Aorta (tissue), 5 donors: ENCODE measurements around the gene ZBED5. TPM values are rescaled to one million over a fixed set of nuclear protein-coding genes. Genes with fewer than 3 reads are reported as not detected.

Source experiments
- ATAC-seq: fragments of 200-7000 bp; cut with Tn5 transposase; one replicate; pipeline ENCODE4 v1.9.1; 2022; ENCODE audit warnings: moderate library complexity; ENCODE audit not compliant: low FRiP score
- DNase-seq, 2 donors: peaks; one replicate each; pipeline ENCODE4 v3.0.0-alpha.2; 2020
- H3K27ac ChIP-seq, 2 donors: one replicate each; pipeline ENCODE4 v1.5.1; 2013; ENCODE audit warnings: low read length in 2 of 2, mild to moderate bottlenecking in 2 of 2, moderate library complexity in 2 of 2, control low read depth in 1 of 2, inconsistent platforms in 1 of 2, low read depth in 1 of 2
- H3K27me3 ChIP-seq, 2 donors: one replicate each; pipeline ENCODE4 v1.6.1; 2013; ENCODE audit warnings: control low read depth in 1 of 2, low read length in 1 of 2, mild to moderate bottlenecking in 1 of 2, moderate library complexity in 1 of 2; ENCODE audit not compliant: insufficient read depth in 2 of 2, control insufficient read depth in 1 of 2
- H3K36me3 ChIP-seq, 2 donors: one replicate each; pipeline ENCODE4 v1.6.1; 2013; ENCODE audit warnings: control low read depth in 1 of 2, low read length in 1 of 2, mild to moderate bottlenecking in 1 of 2; ENCODE audit not compliant: insufficient read depth in 2 of 2, control insufficient read depth in 1 of 2
- H3K4me1 ChIP-seq, 2 donors: one replicate each; pipeline ENCODE4 v1.6.1; 2013; ENCODE audit warnings: low read length in 2 of 2, control low read depth in 1 of 2, mild to moderate bottlenecking in 1 of 2, moderate library complexity in 1 of 2; ENCODE audit not compliant: insufficient read depth in 2 of 2, control insufficient read depth in 1 of 2
- H3K4me3 ChIP-seq, 2 donors: one replicate each; pipeline ENCODE4 v1.5.1; 2013; ENCODE audit warnings: low read length in 2 of 2, control low read depth in 1 of 2, mild to moderate bottlenecking in 1 of 2
- H3K9me3 ChIP-seq: one replicate; pipeline ENCODE4 v1.6.1; 2013; ENCODE audit warnings: mild to moderate bottlenecking, low read length; ENCODE audit not compliant: control insufficient read depth
- WGBS, 2 donors: extraction: QIAGEN DNeasy Blood & Tissue Kit; methylation state at CpG; one replicate each; pipeline ENCODE4 v1.1.7; 2013; 5-methylcytosine and 5-hydroxymethylcytosine counted together
- intact Hi-C, 2 donors: fragments of 100-400 bp; cut with DNase I; formaldehyde crosslinking; loops; one replicate each; pipeline versions ENCODE4 v1.14.2 to v1.15.0; 2022
- long read RNA-seq, 2 donors: library from polyadenylated mRNA; unstranded; transcript quantifications; one replicate each; pipeline ENCODE4 v2.0.0, GENCODE V29; 2020 to 2021
- polyA plus RNA-seq, 2 donors: library from polyadenylated mRNA; stranded (reverse); fragments of 200-250 nt; gene quantifications; one replicate each; pipeline ENCODE4 v1.2.3, GENCODE V29; 2013
- total RNA-seq, 2 donors: library from RNA; stranded (reverse); fragmentation: NEBNext Ultra II Directional; extraction: Animal tissue kit (Norgen Biotek cat#: 25700); gene quantifications; one replicate each; pipeline ENCODE4 v1.2.1, GENCODE V29; 2021
- donor health status: healthy with polysubstance abuse.
- donor health status: Bipolar disorder and iron deficiency.
- donor health status: DM: no; HTN: no; CAD: no.
- donor health status: DM: no; HTN: no; CAD: no.
- donor health status: DM: yes; HTN: yes; CAD: no.

Gene ZBED5
- total RNA-seq = 10 to 100 TPM; 48.4 to 63.8 TPM
- polyA plus RNA-seq = 10 to 100 TPM; 16.5 to 58.8 TPM
- long read RNA-seq, donor 1, transcript ZBED5-201 (3 exons, 2,512 nt) = major isoform, 6 of 15 reads
- long read RNA-seq, donor 1, partial matches to known transcripts = 2 of 15 reads
- long read RNA-seq, donor 1, other reads (novel, unspliced or antisense) = 6 of 15 reads
- long read RNA-seq, donor 2, partial matches to known transcripts = 0 of 8 reads
- long read RNA-seq, donor 2, other reads (novel, unspliced or antisense) = 5 of 8 reads

DNA sequence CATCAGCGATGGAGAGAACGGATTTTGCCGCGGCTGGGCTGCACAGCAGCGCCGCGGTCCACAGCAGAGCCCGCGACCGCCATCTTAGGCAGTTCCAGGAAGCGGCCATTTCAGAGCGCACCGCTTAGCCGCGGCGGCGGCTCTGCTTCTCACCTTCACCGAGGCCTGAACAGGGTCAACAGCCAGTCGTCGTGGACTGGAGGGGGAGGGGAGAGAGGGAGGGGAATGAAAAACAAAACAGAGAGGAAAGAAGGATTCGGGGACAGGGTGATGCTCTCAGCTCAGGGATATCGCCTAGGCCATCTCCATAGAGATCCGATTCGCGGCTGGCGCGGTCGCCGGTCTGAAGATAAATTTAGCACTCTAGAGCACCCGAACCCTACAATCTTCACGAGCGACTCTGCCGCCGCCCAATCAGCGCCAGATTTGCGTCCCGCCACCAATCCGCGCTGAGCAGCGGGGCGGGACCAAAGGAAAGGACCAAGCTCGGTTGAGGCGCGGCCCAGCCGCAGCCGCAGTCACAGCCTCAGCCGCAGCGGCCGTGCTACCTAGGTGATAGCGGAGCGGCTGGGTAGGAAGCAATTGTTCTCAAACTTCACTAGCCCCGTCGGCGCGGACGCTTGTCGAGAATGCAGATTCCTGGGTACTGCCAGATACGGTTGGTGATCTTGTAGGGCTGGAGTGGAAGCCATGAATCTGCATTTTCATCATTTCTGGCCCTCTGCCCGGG, at the start of gene ZBED5:
Gene ZBED5 (minus strand): TSS at position 345 of the 730 bp plus-strand sequence. CDS start 3,108 bp downstream, outside the sequence.
- H3K4me1 ChIP-seq = peaks cover 0 to 5% of the 10 kb centered on the region in 2 donors
- H3K4me3 ChIP-seq = peak within 1 kb of the TSS; percentile 83 to 89
- no peaks in the 10 kb centered on the region for H3K27me3 ChIP-seq
- intact Hi-C loops = loop anchor here (1.0 to 5.0 kb wide), 5 partner anchors 42 to 75 kb away; partner anchors contain the start of gene EIF4G2 (in 2 of the 2)
- peak; percentile 98 for DNase-seq
- 0 to 1% methylated on average over 59 of the region's 59 CpGs for WGBS, 2 donors
- peaks cover 0 to 6% of the 10 kb centered on the region in 2 donors for H3K36me3 ChIP-seq
- ATAC-seq = peak; percentile 99
- no peaks in the 10 kb centered on the region for H3K9me3 ChIP-seq
- H3K27ac ChIP-seq = peak within 1 kb of the TSS; percentile 96 to 98

DNA sequence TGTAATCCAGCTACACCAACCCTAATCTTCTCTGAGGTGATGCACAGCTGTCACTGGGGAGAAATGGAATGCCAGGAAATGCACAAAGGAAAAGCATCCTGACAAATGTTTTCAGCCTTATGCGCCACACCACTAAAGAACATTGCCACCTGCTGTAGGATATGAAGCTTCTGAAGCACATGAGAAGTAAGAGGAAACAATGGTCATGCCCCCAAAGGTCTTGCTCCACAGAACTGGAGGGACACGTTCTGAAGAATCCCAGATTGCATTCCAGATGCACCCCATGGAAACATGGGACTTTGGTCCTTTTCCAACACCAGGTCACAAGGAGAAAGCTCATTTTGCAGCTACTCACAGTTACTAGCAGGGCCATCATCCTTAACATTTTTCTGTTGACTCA, 48.7 kb upstream of the ZBED5 start:
- WGBS, 2 donors = 62 to 68% methylated on average over 2 of the region's 2 CpGs
- Histone ChIP-seq H3K36me3 (no peaks in the 10 kb centered on the region), H3K9me3 (no peaks in the 10 kb centered on the region), H3K27ac (no peak overlapping the region), H3K4me3 (no peak overlapping the region), H3K27me3 (no peaks in the 10 kb centered on the region), H3K4me1 (peaks cover 0 to 5% of the 10 kb centered on the region in 2 donors)
- DNase-seq = no peak
- intact Hi-C loops = no loop called here
- no peak for ATAC-seq

DNA sequence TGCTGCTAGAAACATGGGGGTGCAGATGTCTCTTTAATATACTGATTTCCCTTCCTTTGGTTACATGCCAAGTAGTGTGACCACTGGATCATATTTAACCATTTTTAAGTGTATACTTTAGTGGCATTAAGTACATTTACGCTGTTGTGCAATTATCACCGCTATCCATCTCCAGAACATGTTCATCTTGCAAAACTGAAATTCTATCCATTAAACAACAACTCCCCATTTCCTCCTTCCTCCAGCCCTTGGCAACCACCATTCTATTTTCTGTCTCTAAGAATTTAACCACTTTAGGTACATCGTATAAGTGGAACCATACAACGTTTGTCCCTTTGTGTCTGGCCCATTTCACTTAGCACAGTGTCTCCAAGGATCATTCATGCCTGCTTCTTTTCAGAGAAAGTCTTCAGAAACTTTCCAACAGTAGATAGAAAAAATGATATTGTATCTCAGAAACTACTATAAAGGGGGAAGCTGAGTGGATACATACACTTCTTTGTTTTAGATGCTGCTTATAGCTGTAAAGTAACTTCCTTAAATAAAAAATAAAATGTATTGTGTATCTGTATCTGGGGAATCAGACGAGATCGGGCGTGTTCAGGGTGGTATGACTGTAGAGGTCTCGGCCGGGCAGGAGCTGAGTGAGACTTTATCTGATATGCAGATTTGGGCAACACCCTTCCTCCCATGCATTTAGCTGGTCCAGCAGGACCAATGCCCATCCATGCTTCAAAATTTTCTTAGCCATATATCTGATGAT, 44.6 kb upstream of the ZBED5 start:
- H3K27me3 ChIP-seq = no peaks in the 10 kb centered on the region
- WGBS, 2 donors = 92 to 93% methylated on average over 9 of the region's 9 CpGs
- DNase-seq (no peak), ATAC-seq (no peak)
- intact Hi-C loops = no loop called here
- peak overlapping the region in 1 of 2 donors; percentile 17 for H3K27ac ChIP-seq
- H3K4me3 ChIP-seq = no peak overlapping the region
- peaks cover 0 to 3% of the 10 kb centered on the region in 2 donors for H3K4me1 ChIP-seq
- no peaks in the 10 kb centered on the region for H3K36me3 ChIP-seq
- H3K9me3 ChIP-seq = no peaks in the 10 kb centered on the region

DNA sequence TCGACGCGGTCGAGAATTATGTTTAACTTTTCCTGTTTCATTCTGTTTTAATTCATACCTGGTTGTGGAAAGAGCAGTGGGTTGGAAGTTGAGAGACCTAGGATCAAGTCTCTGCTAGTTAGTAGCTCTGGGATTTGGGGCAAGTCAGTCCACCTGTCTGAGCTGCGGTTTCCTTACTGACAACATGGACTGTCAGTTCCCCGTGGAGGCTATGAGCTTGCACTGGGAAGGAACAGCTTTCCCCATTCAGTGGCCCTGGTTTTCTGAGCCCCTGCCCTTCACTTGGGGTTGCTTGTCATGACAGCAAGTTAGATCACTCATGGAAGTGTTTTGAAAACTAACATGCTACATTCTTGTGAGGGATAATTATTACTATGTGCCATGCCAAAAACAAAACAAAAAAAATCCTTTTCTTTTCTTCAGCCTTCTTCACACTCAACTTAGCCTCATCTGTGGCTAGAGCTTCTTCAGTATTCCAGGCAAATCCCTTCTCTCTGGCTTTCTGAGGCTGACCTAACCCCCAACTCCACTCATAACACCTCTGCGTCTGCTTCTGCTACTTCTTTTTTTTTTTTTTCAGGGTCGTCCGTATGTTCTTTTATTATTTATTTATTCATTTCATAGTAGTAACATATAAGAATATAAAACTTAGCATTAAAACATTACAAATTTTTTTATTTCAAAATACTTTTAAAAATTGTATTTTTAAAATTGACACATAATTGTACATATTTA, 43.0 kb upstream of the ZBED5 start:
- Histone ChIP-seq H3K4me1 (peaks cover 0 to 3% of the 10 kb centered on the region in 2 donors), H3K27me3 (no peaks in the 10 kb centered on the region), H3K36me3 (no peaks in the 10 kb centered on the region), H3K27ac (peak overlapping the region; percentile 99), H3K4me3 (no peak overlapping the region), H3K9me3 (no peaks in the 10 kb centered on the region)
- DNase-seq (no peak), ATAC-seq (no peak)
- 32 to 37% methylated on average over 9 of the region's 9 CpGs for WGBS, 2 donors
- intact Hi-C loops = loop anchor here in 1 of 2 donors (1.0 kb wide), 1 partner anchor 43 kb away; the partner anchor contains the start of gene ZBED5

DNA sequence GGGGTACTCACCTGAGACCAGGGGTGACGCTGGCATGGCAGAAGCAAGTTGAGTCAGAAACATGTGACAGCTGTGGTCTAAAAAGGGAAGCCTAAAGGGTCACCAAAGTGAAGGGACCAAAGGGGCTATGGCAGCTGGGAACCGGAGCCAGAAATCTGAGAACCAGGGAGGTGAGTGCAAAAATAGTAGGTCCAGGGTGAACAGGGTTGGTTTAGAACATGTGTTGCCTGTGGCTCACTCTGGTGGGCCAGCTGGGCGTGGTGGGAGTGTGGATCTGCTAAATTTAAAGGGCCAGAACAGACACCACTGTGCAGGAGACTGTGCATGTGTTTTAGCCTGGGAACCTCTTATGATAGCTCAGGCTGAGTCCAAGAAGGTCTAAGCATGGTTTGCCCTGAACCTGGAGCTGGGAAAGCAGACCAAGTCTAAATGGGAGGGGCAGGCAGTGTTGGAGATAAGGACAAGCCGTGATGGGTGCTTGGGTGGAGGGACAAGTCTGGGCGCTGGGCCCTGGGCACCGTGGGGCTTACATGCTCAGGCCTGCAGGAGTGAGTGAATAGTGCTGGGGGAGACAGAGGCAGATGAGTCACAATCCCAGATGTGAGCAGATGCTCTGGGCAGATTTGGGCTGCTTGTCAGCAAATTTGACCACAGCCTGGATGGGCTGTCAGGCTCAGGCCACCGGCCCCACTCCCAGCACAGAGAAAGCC, 41.4 kb upstream of the ZBED5 start:
- Histone ChIP-seq H3K36me3 (no peaks in the 10 kb centered on the region), H3K4me3 (no peak overlapping the region), H3K27me3 (no peaks in the 10 kb centered on the region), H3K9me3 (no peaks in the 10 kb centered on the region), H3K27ac (peak overlapping the region; percentile 94 to 99), H3K4me1 (peaks cover 0 to 3% of the 10 kb centered on the region in 2 donors)
- DNase-seq (peak; percentile 74 to 82), ATAC-seq (peak; percentile 66)
- intact Hi-C loops = loop anchor here in 1 of 2 donors (5.0 kb wide), 1 partner anchor 37 kb away; no protein-coding TSS in a partner anchor
- 24 to 30% methylated on average over 7 of the region's 7 CpGs for WGBS, 2 donors

DNA sequence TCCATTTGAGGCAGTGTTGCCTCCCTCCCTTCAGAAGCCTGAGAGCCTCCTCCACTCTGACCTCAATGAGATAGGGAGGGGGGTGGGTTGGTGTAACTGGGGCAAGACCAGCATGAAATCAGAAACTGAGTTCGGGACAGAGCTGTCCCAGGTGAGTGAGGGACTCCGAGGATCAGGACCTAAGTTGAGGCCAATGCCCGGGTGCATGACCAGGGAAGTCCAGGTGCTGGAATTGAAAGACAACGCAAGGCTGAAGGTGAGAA, 40.8 kb upstream of the ZBED5 start:
- no peak overlapping the region for H3K4me3 ChIP-seq
- DNase-seq (no peak), ATAC-seq (no peak)
- peaks cover 0 to 3% of the 10 kb centered on the region in 2 donors for H3K4me1 ChIP-seq
- intact Hi-C loops = loop anchor here in 1 of 2 donors (5.0 kb wide), 1 partner anchor 36 kb away; no protein-coding TSS in a partner anchor
- 97% methylated on average over 4 of the region's 4 CpGs for WGBS, 2 donors
- peak overlapping the region; percentile 94 to 99 for H3K27ac ChIP-seq
- no peaks in the 10 kb centered on the region for H3K27me3 ChIP-seq
- no peaks in the 10 kb centered on the region for H3K9me3 ChIP-seq
- H3K36me3 ChIP-seq = no peaks in the 10 kb centered on the region

DNA sequence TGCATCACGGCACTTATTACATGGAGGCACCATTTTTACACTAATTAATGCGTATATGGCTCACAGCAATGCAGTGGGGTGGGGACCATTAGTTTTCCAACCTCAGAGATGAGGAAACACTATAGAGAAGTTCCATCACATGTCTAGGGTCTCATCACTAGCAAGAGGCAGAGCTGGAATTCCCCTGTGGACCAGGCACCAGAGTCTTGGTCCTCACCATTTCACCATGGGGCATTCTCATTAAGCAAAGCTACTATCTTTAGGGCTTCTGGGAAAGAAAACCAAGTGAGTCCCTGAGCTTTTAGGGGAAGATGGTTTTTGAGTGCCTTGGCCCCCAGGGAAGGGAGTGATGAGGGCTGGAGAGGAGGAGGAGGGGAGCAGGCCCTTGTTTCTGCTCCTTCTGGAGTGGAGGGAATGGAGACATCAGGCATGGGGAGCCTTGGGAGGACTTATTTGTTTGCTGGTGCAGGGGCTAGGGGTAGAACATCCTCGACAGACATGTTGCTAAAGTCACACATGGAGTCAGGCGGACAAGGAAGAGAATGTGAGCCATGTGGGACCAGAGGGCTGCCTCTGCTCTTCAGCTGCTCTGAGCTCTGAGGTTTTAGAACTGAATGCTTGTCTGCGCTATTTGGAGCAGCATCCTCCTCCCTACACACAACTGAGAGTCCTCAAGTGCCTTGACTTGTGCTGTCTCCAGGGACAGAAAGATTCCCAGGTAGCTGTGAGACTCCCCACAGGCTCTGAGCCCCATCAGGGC, 40.3 kb upstream of the ZBED5 start:
- intact Hi-C loops = loop anchor here in 1 of 2 donors (5.0 kb wide), 1 partner anchor 36 kb away; no protein-coding TSS in a partner anchor
- 97 to 99% methylated on average over 5 of the region's 5 CpGs for WGBS, 2 donors
- ATAC-seq = no peak
- DNase-seq = no peak
- Histone ChIP-seq H3K4me1 (peaks cover 2 to 3% of the 10 kb centered on the region in 2 donors), H3K4me3 (no peak overlapping the region), H3K27ac (peak overlapping the region; percentile 36 to 94), H3K9me3 (no peaks in the 10 kb centered on the region), H3K27me3 (no peaks in the 10 kb centered on the region), H3K36me3 (no peaks in the 10 kb centered on the region)
